IMR-90 (cell line): ENCODE data around the gene RAB30. TPM values are rescaled to one million over a fixed set of nuclear protein-coding genes. Genes with fewer than 3 reads are reported as not detected.

Source experiments
- ATAC-seq: fragments of 200-7000 bp; cut with Tn5 transposase; 2 replicates; pipeline ENCODE4 v1.9.1; 2020; ENCODE audit warnings: low read depth, mild to moderate bottlenecking, moderate library complexity
- BruUV-seq: library from RNA; stranded (reverse); fragments of 400-500 nt; replicated peaks from 2 replicates; lab custom pipeline; 2021; lab: Mats Ljungman, UMichigan
- CTCF ChIA-PET: fragments of 300-600 bp; formaldehyde crosslinking; extraction: SDS; loops from one replicate; lab custom pipeline; 2021; ENCODE audit warnings: antibody characterized with exemption; lab: Yijun Ruan, JAX
- POLR2A ChIA-PET: fragments of 300-600 bp; sonication (Branson Sonifier 250); formaldehyde crosslinking; loops from one replicate; lab custom pipeline; 2022; ENCODE audit warnings: antibody characterized with exemption; ENCODE audit not compliant: unreplicated experiment; lab: Charles Lee
- DNase-seq: peaks from one replicate; pipeline ENCODE4 v3.0.0; 2013
- H2AFZ ChIP-seq: replicated peaks from 2 replicates; pipeline ENCODE3; 2013; ENCODE audit warnings: low read length, mild to moderate bottlenecking; ENCODE audit not compliant: poor library complexity
- H2AK5ac ChIP-seq: 2 replicates; pipeline ENCODE4 v1.6.1; 2013; ENCODE audit warnings: low read depth, low read length, inconsistent platforms
- H2AK9ac ChIP-seq: replicated peaks from 2 replicates; pipeline ENCODE3; 2013; ENCODE audit warnings: mild to moderate bottlenecking, low read depth, low read length, moderate library complexity; ENCODE audit not compliant: poor library complexity
- H2BK120ac ChIP-seq: 2 replicates; pipeline ENCODE4 v1.6.1; 2013; ENCODE audit warnings: low read depth, low read length, inconsistent platforms
- H2BK15ac ChIP-seq: 3 replicates; pipeline ENCODE4 v1.6.1; 2013; ENCODE audit warnings: low read depth, low read length, inconsistent platforms
- H2BK20ac ChIP-seq: 2 replicates; pipeline ENCODE4 v1.6.1; 2013; ENCODE audit warnings: low read depth, mild to moderate bottlenecking, inconsistent platforms, low read length, moderate library complexity
- H2BK5ac ChIP-seq: 2 replicates; pipeline ENCODE4 v1.6.1; 2013; ENCODE audit warnings: mild to moderate bottlenecking, low read depth, low read length, inconsistent platforms; ENCODE audit not compliant: poor library complexity, severe bottlenecking
- H3K14ac ChIP-seq: replicated peaks from 2 replicates; pipeline ENCODE4 v1.6.1; 2013; ENCODE audit warnings: low read depth, low read length, inconsistent platforms
- H3K18ac ChIP-seq: 2 replicates; pipeline ENCODE4 v1.6.1; 2013; ENCODE audit warnings: low read depth, low read length, control low read depth
- H3K23ac ChIP-seq: 2 replicates; pipeline ENCODE4 v1.6.1; 2013; ENCODE audit warnings: low read depth, low read length, inconsistent platforms
- H3K27ac ChIP-seq: 2 replicates; pipeline ENCODE4 v1.5.1; 2013; ENCODE audit warnings: mild to moderate bottlenecking, control low read depth, low read length; ENCODE audit not compliant: insufficient read depth
- H3K27me3 ChIP-seq: 2 replicates; pipeline ENCODE4 v1.6.1; 2013; ENCODE audit warnings: low read length; ENCODE audit not compliant: control insufficient read depth, insufficient read depth
- H3K36me3 ChIP-seq: 2 replicates; pipeline ENCODE4 v1.6.1; 2013; ENCODE audit warnings: low read length, mixed read lengths; ENCODE audit not compliant: control insufficient read depth, insufficient read depth
- H3K4ac ChIP-seq: 2 replicates; pipeline ENCODE4 v1.6.1; 2013; ENCODE audit warnings: low read depth, low read length, inconsistent platforms
- H3K4me1 ChIP-seq: 2 replicates; pipeline ENCODE4 v1.6.1; 2013; ENCODE audit warnings: low read length, mixed read lengths; ENCODE audit not compliant: control insufficient read depth, insufficient read depth
- H3K4me2 ChIP-seq: 2 replicates; pipeline ENCODE4 v1.6.1; 2013; ENCODE audit warnings: low read depth, mild to moderate bottlenecking, control low read depth, low read length, moderate library complexity
- H3K4me3 ChIP-seq: 2 replicates; pipeline ENCODE4 v1.5.1; 2013; ENCODE audit warnings: low read depth, mild to moderate bottlenecking, control low read depth, low read length, moderate library complexity; ENCODE audit not compliant: insufficient read depth
- H3K56ac ChIP-seq: 2 replicates; pipeline ENCODE4 v1.6.1; 2013; ENCODE audit warnings: low read length, inconsistent platforms; ENCODE audit not compliant: insufficient read depth; ENCODE audit errors: extremely low read depth
- H3K79me1 ChIP-seq, 2 experiments: 2 replicates each; pipeline ENCODE4 v1.6.1; 2013; ENCODE audit warnings: low read length in 2 of 2, inconsistent platforms in 1 of 2, low read depth in 1 of 2
- H3K9ac ChIP-seq: 2 replicates; pipeline ENCODE4 v1.6.1; 2013; ENCODE audit warnings: low read depth, low read length, control low read depth
- H3K9me1 ChIP-seq: 2 replicates; pipeline ENCODE4 v1.6.1; 2013; ENCODE audit warnings: low read length, inconsistent platforms; ENCODE audit not compliant: insufficient read depth
- H3K9me3 ChIP-seq: 2 replicates; pipeline ENCODE4 v1.6.1; 2013; ENCODE audit warnings: low read length; ENCODE audit not compliant: control insufficient read depth, insufficient read depth
- H4K20me1 ChIP-seq: 2 replicates; pipeline ENCODE4 v1.6.1; 2013; ENCODE audit warnings: low read length, inconsistent platforms; ENCODE audit not compliant: insufficient read depth
- H4K5ac ChIP-seq: 2 replicates; pipeline ENCODE4 v1.6.1; 2013; ENCODE audit warnings: mild to moderate bottlenecking, low read depth, low read length, control low read depth
- H4K8ac ChIP-seq, 2 experiments: 2 replicates each; pipeline ENCODE4 v1.6.1; 2013; ENCODE audit warnings: low read depth in 2 of 2, low read length in 2 of 2, control low read depth in 1 of 2, inconsistent platforms in 1 of 2
- H4K91ac ChIP-seq: 2 replicates; pipeline ENCODE4 v1.6.1; 2013; ENCODE audit warnings: low read depth, low read length, inconsistent platforms; ENCODE audit not compliant: insufficient read depth
- BHLHE40 ChIP-seq: fragments of 150-350 bp; IDR thresholded peaks from 2 replicates; pipeline ENCODE4 v1.6.1; 2016; ENCODE audit warnings: mild to moderate bottlenecking, low read depth, low read length
- CEBPB ChIP-seq: IDR thresholded peaks from 2 replicates; pipeline ENCODE4 v1.6.1; 2012; ENCODE audit warnings: low read depth, low read length, improper control_type of control experiment
- CHD1 ChIP-seq: IDR thresholded peaks from 2 replicates; pipeline ENCODE4 v1.6.1; 2012; ENCODE audit warnings: low read depth, low read length, improper control_type of control experiment
- CTCF ChIP-seq: conservative IDR thresholded peaks from 2 replicates; pipeline ENCODE4 v1.5.1; 2012; ENCODE audit warnings: mild to moderate bottlenecking, low read depth, low read length, improper control_type of control experiment
- FOS ChIP-seq: fragments of 150-350 bp; IDR thresholded peaks from 2 replicates; pipeline ENCODE4 v1.6.1; 2016; ENCODE audit warnings: low read depth, low read length
- MAFK ChIP-seq: IDR thresholded peaks from 2 replicates; pipeline ENCODE4 v1.6.1; 2012; ENCODE audit warnings: low read depth, low read length, improper control_type of control experiment
- MAZ ChIP-seq: IDR thresholded peaks from 2 replicates; pipeline ENCODE4 v1.6.1; 2012; ENCODE audit warnings: low read depth, mild to moderate bottlenecking, low read length, improper control_type of control experiment, moderate library complexity, borderline replicate concordance
- MXI1 ChIP-seq: IDR thresholded peaks from 2 replicates; pipeline ENCODE4 v1.6.1; 2012; ENCODE audit warnings: low read depth, mild to moderate bottlenecking, low read length, moderate library complexity, borderline replicate concordance
- NFE2L2 ChIP-seq: fragments of 150-350 bp; IDR thresholded peaks from 2 replicates; pipeline ENCODE4 v1.6.1; 2016; ENCODE audit warnings: low read depth, mild to moderate bottlenecking, low read length
- POLR2A ChIP-seq: IDR thresholded peaks from 2 replicates; pipeline ENCODE4 v1.6.1; 2012; ENCODE audit warnings: mild to moderate bottlenecking, low read depth, low read length
- RCOR1 ChIP-seq: IDR thresholded peaks from 2 replicates; pipeline ENCODE4 v1.6.1; 2012; ENCODE audit warnings: mild to moderate bottlenecking, low read length, improper control_type of control experiment; ENCODE audit not compliant: insufficient replicate concordance
- RFX5 ChIP-seq: IDR thresholded peaks from 2 replicates; pipeline ENCODE4 v1.8.0; 2012; ENCODE audit warnings: low read depth, mild to moderate bottlenecking, low read length, moderate library complexity
- SMC3 ChIP-seq: fragments of 150-350 bp; IDR thresholded peaks from 2 replicates; pipeline ENCODE4 v1.6.1; 2016; ENCODE audit warnings: low read depth, mild to moderate bottlenecking, antibody characterized with exemption, low read length, moderate library complexity
- USF2 ChIP-seq: fragments of 150-350 bp; IDR thresholded peaks from 2 replicates; pipeline ENCODE4 v1.6.1; 2017; ENCODE audit warnings: mild to moderate bottlenecking, antibody characterized with exemption, low read length, low read depth
- WGBS, 2 experiments: methylation state at CpG; one replicate each; pipeline versions ENCODE4 v1.1.5 to v1.1.7; 2013; ENCODE audit warnings: missing lambda C conversion rate in 2 of 2; ENCODE audit not compliant: insufficient read length in 1 of 2; ENCODE audit errors: extremely low coverage in 2 of 2; 5-methylcytosine and 5-hydroxymethylcytosine counted together
- dilution Hi-C: fragments of 300-500 bp; cut with HindIII; formaldehyde crosslinking; loops from one replicate; pipeline ENCODE4 v1.14.3; 2018; ENCODE audit warnings: low sequenced_read_pairs; ENCODE audit not compliant: unreplicated experiment
- in situ Hi-C: fragments of 300-500 bp; cut with MboI; formaldehyde crosslinking; loops from 3 replicates; pipeline ENCODE4 v1.14.3; 2019; ENCODE audit warnings: low sequenced_read_pairs, inconsistent platforms, mixed read lengths
- intact Hi-C: fragments of 100-400 bp; cut with micrococcal nuclease; formaldehyde crosslinking; loops from 2 replicates; pipeline ENCODE4 v1.10.0; 2022
- polyA plus RNA-seq, 3 experiments: library from polyadenylated mRNA; depleted of rRNA; stranded (reverse); fragments of >200 nt; gene quantifications; 2 replicates each; pipeline ENCODE4 v1.2.3, GENCODE V29; 2012; ENCODE audit warnings: low replicate concordance in 1 of 3
- total RNA-seq: library from RNA; depleted of rRNA; stranded (reverse); fragments of >200 nt; gene quantifications from 2 replicates; pipeline ENCODE4 v1.2.3, GENCODE V29; 2012

RAB30 gene
- total and polyA plus RNA-seq, 2 of the 4 experiments (the other 2 are of a cell fraction): 7.2 to 25.6 TPM

GRCh38 chr11:82974851-82975250, 96.8 kb downstream of the RAB30 start:
- Histone ChIP-seq H3K14ac (no peak overlapping the region), H3K27ac (no peak overlapping the region), H3K27me3 (no peaks in the 10 kb centered on the region), H4K20me1 (no peaks in the 10 kb centered on the region), H4K91ac (no peak overlapping the region), H3K9me1 (no peaks in the 10 kb centered on the region), H3K9ac (no peak overlapping the region), H2AFZ (no peak overlapping the region), H3K56ac (no peak overlapping the region), H3K23ac (no peak overlapping the region), H2BK20ac (no peak overlapping the region), H3K9me3 (no peaks in the 10 kb centered on the region), H4K8ac (no peak overlapping the region), H3K18ac (no peak overlapping the region), H3K4me1 (peaks cover 3% of the 10 kb centered on the region), H3K36me3 (no peaks in the 10 kb centered on the region; the same call in 1 of the 2 replicates), H4K5ac (no peak overlapping the region), H2BK5ac (no peak overlapping the region), H2BK120ac (no peak overlapping the region), H2AK9ac (no peak overlapping the region), H3K79me1 (no peaks in the 10 kb centered on the region; a peak in 1 of 4 replicates), H3K4me3 (no peak overlapping the region), H2AK5ac (no peak overlapping the region), H2BK15ac (no peak overlapping the region), H3K4ac (no peak overlapping the region), H3K4me2 (no peak overlapping the region)
- in situ Hi-C loops (no loop called here), dilution Hi-C loops (no loop called here), intact Hi-C loops (loop anchor here (5.0 kb wide), 1 partner anchor 182 kb away; the partner anchor contains the start of gene PCF11)
- TF ChIP-seq CEBPB: no peak
- TF ChIP-seq NFE2L2: no peak
- no peak for TF ChIP-seq MAFK
- no peak for TF ChIP-seq RCOR1
- no peak for TF ChIP-seq RFX5
- TF ChIP-seq MXI1: no peak
- TF ChIP-seq CHD1: no peak
- TF ChIP-seq CTCF: no peak
- TF ChIP-seq BHLHE40: no peak
- TF ChIP-seq MAZ: no peak
- TF ChIP-seq USF2: no peak
- TF ChIP-seq POLR2A: no peak
- TF ChIP-seq FOS: no peak
- TF ChIP-seq SMC3: no peak
- DNase-seq (no peak), ATAC-seq (no peak)
- ChIA-PET CTCF (interaction anchor here (0.5 to 1.1 kb wide), 2 partner anchors 12 to 161 kb away, joined by 3 read pairs; no protein-coding TSS in a partner anchor), POLR2A (no interaction called here)
- no CpG with 5 or more reads among the region's 2 CpGs for WGBS, 2 experiments
- BruUV-seq: no TSS peak
